Measurements from ENCODE around the gene ZNF23. TPM values are rescaled to one million over a fixed set of nuclear protein-coding genes. Genes with fewer than 3 reads are reported as not detected.

Gene ZNF23
- total and polyA plus RNA-seq, 2 donors from 2014 or later = 7.3 to 9.9 TPM

DNA sequence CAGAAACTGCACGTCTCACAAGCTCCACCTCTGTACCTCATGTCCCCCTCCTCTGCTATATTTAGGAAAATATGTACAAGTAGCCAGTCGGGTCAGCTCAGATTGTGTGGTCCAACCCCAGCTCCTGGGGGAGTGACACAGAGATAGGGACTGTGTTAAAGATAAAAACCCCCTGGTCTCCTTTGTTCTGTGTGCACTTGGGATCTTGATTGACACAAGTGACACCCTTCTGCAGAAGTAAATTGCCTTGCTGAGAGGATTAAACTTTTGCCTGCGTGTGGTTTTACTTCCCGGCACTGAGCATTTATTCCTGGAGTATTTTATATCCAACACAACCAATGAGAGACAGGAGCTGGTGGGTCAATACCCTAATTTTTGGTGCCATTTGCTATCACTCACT is 57.7 kb downstream of the ZNF23 start:
- no peak for FAIRE-seq
- intact Hi-C loops (cut with DNase I) = no loop called here
- H3K9me3 ChIP-seq (ENCODE audit: control insufficient read depth in 2 of 3, insufficient read depth in 1 of 3, low read length in 3 of 3) = peaks cover 0 to 3% (median 0%) of the 10 kb centered on the region in 3 donors
- no peaks in the 10 kb centered on the region for H3K4me1 ChIP-seq (ENCODE audit: control insufficient read depth in 2 of 3, insufficient read depth in 2 of 3, low read depth in 1 of 3, low read length in 3 of 3)
- no peaks in the 10 kb centered on the region for H3K27me3 ChIP-seq (ENCODE audit: control insufficient read depth, insufficient read depth, low read length)
- H3K36me3 ChIP-seq (ENCODE audit: control insufficient read depth in 2 of 3, insufficient read depth in 3 of 3, low read length in 3 of 3) = no peaks in the 10 kb centered on the region
- no peak overlapping the region for H3K27ac ChIP-seq (ENCODE audit: low read depth in 2 of 2, low read length in 2 of 2)
- DNase-seq = no peak
- TF ChIP-seq, protein P1, sequence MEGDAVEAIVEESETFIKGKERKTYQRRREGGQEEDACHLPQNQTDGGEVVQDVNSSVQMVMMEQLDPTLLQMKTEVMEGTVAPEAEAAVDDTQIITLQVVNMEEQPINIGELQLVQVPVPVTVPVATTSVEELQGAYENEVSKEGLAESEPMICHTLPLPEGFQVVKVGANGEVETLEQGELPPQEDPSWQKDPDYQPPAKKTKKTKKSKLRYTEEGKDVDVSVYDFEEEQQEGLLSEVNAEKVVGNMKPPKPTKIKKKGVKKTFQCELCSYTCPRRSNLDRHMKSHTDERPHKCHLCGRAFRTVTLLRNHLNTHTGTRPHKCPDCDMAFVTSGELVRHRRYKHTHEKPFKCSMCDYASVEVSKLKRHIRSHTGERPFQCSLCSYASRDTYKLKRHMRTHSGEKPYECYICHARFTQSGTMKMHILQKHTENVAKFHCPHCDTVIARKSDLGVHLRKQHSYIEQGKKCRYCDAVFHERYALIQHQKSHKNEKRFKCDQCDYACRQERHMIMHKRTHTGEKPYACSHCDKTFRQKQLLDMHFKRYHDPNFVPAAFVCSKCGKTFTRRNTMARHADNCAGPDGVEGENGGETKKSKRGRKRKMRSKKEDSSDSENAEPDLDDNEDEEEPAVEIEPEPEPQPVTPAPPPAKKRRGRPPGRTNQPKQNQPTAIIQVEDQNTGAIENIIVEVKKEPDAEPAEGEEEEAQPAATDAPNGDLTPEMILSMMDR (IDR thresholded peaks at IDR 0.05; ENCODE audit: borderline replicate concordance, extremely low read depth, insufficient read depth) = no peak
- H3K9ac ChIP-seq (ENCODE audit: low read length in 3 of 3) = no peak overlapping the region
- no peak overlapping the region for H3K4me3 ChIP-seq (ENCODE audit: low read length in 3 of 3)

DNA sequence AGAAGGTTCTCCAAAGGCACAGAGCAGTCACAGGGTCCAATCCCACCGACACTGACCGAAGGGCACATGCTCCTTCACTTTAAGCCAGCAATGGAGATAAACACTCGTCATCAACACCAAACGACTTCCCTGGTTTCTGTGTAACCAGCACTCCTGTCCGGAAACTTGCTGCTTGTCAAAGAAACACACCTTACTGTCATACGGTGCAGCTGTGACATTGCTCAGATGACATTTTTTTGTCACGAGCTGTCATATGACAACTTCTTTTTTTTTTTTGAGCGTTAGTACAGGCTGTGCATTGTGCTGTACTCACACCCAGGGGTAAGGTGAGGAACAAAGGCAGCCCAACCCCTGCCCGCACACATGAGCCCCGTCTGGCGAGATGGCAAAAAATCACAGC is 59.4 kb downstream of the ZNF23 start:
- Histone ChIP-seq H3K36me3 (ENCODE audit: control insufficient read depth in 2 of 3, insufficient read depth in 3 of 3, low read length in 3 of 3) (no peaks in the 10 kb centered on the region), H3K4me1 (ENCODE audit: control insufficient read depth in 2 of 3, insufficient read depth in 2 of 3, low read depth in 1 of 3, low read length in 3 of 3) (no peaks in the 10 kb centered on the region), H3K4me3 (ENCODE audit: low read length in 3 of 3) (no peak overlapping the region), H3K9me3 (ENCODE audit: control insufficient read depth in 2 of 3, insufficient read depth in 1 of 3, low read length in 3 of 3) (peaks cover 0 to 3% (median 0%) of the 10 kb centered on the region in 3 donors), H3K27ac (ENCODE audit: low read depth in 2 of 2, low read length in 2 of 2) (no peak overlapping the region), H3K27me3 (ENCODE audit: control insufficient read depth, insufficient read depth, low read length) (no peaks in the 10 kb centered on the region), H3K9ac (ENCODE audit: low read length in 3 of 3) (no peak overlapping the region)
- FAIRE-seq = no peak
- intact Hi-C loops (cut with DNase I) = no loop called here
- TF ChIP-seq, protein P1 (IDR thresholded peaks at IDR 0.05; ENCODE audit: borderline replicate concordance, extremely low read depth, insufficient read depth) = no peak
- DNase-seq = no peak

DNA sequence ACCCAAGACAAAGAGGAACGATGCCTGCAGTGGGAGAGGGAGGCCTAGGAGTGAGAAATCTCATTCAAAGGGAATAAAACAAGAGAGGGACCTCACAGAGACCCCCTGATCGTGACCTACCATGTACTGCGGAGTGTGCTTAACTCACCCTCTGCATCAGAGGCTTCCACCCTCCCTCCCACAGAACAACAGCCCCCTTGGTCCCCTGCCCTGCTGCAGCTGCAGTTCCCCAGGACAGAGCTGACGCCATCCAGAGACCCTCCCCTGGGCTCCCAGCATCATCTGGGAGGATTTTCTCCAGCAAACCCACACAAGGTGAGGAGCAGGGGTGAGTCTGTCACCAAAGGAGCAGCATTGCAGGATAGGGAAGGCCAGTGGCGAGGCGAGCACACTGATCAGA is 60.0 kb downstream of the ZNF23 start:
- H3K36me3 ChIP-seq (ENCODE audit: control insufficient read depth in 2 of 3, insufficient read depth in 3 of 3, low read length in 3 of 3) = no peaks in the 10 kb centered on the region
- TF ChIP-seq, protein P1 (IDR thresholded peaks at IDR 0.05; ENCODE audit: borderline replicate concordance, extremely low read depth, insufficient read depth) = no peak
- H3K27me3 ChIP-seq (ENCODE audit: control insufficient read depth, insufficient read depth, low read length) = no peaks in the 10 kb centered on the region
- no peak overlapping the region for H3K9ac ChIP-seq (ENCODE audit: low read length in 3 of 3)
- no peaks in the 10 kb centered on the region for H3K4me1 ChIP-seq (ENCODE audit: control insufficient read depth in 2 of 3, insufficient read depth in 2 of 3, low read depth in 1 of 3, low read length in 3 of 3)
- H3K9me3 ChIP-seq (ENCODE audit: control insufficient read depth in 2 of 3, insufficient read depth in 1 of 3, low read length in 3 of 3) = peaks cover 0 to 3% (median 0%) of the 10 kb centered on the region in 3 donors
- H3K27ac ChIP-seq (ENCODE audit: low read depth in 2 of 2, low read length in 2 of 2) = no peak overlapping the region
- DNase-seq (no peak), FAIRE-seq (no peak)
- intact Hi-C loops (cut with DNase I) = no loop called here
- H3K4me3 ChIP-seq (ENCODE audit: low read length in 3 of 3) = no peak overlapping the region
